ENCODE measurements around the gene ABCC4.
"Not testable (repeated sequence)": the region's sequence is repeated elsewhere in the genome, so short reads cannot be mapped to it uniquely, and the experiment has no call there.

Gene ABCC4

GRCh38 chr13:95298169-95298965 is 2.9 kb downstream of the ABCC4 start:
- DNase-seq (ENCODE audit: low read depth) = no peak

- DNase-seq (ENCODE audit: low read depth) = no peak
Measured at GRCh38 chr13:95296326-95296925, 4.8 kb downstream of the ABCC4 start.

GRCh38 chr13:95295026-95295425 is 6.2 kb downstream of the ABCC4 start:
- no peak for DNase-seq (ENCODE audit: low read depth)

- DNase-seq (ENCODE audit: low read depth) = no peak
Measured at GRCh38 chr13:95292622-95293021, 8.6 kb downstream of the ABCC4 start.

GRCh38 chr13:95289901-95290300 is 11.3 kb downstream of the ABCC4 start:
- DNase-seq (ENCODE audit: low read depth) = not testable (repeated sequence)

GRCh38 chr13:95289020-95289444 is 12.2 kb downstream of the ABCC4 start:
- no peak for DNase-seq (ENCODE audit: low read depth)

- no peak for DNase-seq (ENCODE audit: low read depth)
Measured at GRCh38 chr13:95284436-95284835, 16.8 kb downstream of the ABCC4 start.

- no peak for DNase-seq (ENCODE audit: low read depth)
Measured at GRCh38 chr13:95279016-95279415, 22.2 kb downstream of the ABCC4 start.

GRCh38 chr13:95276037-95276505 is 25.2 kb downstream of the ABCC4 start:
- DNase-seq (ENCODE audit: low read depth) = no peak

GRCh38 chr13:95275322-95276036 is 25.8 kb downstream of the ABCC4 start:
- no peak for DNase-seq (ENCODE audit: low read depth)

GRCh38 chr13:95273592-95274132 is 27.6 kb downstream of the ABCC4 start:
- not testable (repeated sequence) for DNase-seq (ENCODE audit: low read depth)

- DNase-seq (ENCODE audit: low read depth) = not testable (repeated sequence)
Measured at GRCh38 chr13:95272076-95272475, 29.2 kb downstream of the ABCC4 start.

GRCh38 chr13:95269756-95270155 is 31.5 kb downstream of the ABCC4 start:
- no peak for DNase-seq (ENCODE audit: low read depth)

GRCh38 chr13:95268343-95269065 is 32.7 kb downstream of the ABCC4 start:
- not testable (repeated sequence) for DNase-seq (ENCODE audit: low read depth)

- no peak for DNase-seq (ENCODE audit: low read depth)
Measured at GRCh38 chr13:95267662-95268342, 33.4 kb downstream of the ABCC4 start.

- DNase-seq (ENCODE audit: low read depth) = no peak
Measured at GRCh38 chr13:95264225-95264624, 37.0 kb downstream of the ABCC4 start.

GRCh38 chr13:95262837-95263384 is 38.3 kb downstream of the ABCC4 start:
- no peak for DNase-seq (ENCODE audit: low read depth)

- DNase-seq (ENCODE audit: low read depth) = no peak
Measured at GRCh38 chr13:95261956-95262355, 39.3 kb downstream of the ABCC4 start.

GRCh38 chr13:95260031-95260525 is 41.2 kb downstream of the ABCC4 start:
- DNase-seq (ENCODE audit: low read depth) = no peak

- no peak for DNase-seq (ENCODE audit: low read depth)
Measured at GRCh38 chr13:95258619-95259194, 42.5 kb downstream of the ABCC4 start.

Measured in stimulated activated CD8-positive, alpha-beta memory T cell treated with anti-CD3 and anti-CD28 coated beads, Interleukin-15, amount 100 ng/mL, for 24 hours (primary cell).